HepG2 (cell line): ENCODE results near the gene DNAJA3.

Source experiments
- CTCF ChIP-seq: sonication (generic); formaldehyde crosslinking; IDR thresholded peaks from 2 replicates; pipeline ENCODE4 v1.5.0; 2020; ENCODE audit warnings: mild to moderate bottlenecking, missing genetic modification reagents, moderate library complexity
- SNRNP70 ChIP-seq: fragments of 200-400 bp; formaldehyde crosslinking; IDR thresholded peaks from 2 replicates; pipeline ENCODE4 v1.6.1; 2017; ENCODE audit warnings: mild to moderate bottlenecking, low read depth, low read length, moderate library complexity
- ZBTB49 ChIP-seq: sonication (generic); formaldehyde crosslinking; IDR thresholded peaks from 2 replicates; pipeline ENCODE4 v1.4.0; 2020; ENCODE audit warnings: missing genetic modification reagents, borderline replicate concordance
- ZNF160 ChIP-seq: sonication (generic); formaldehyde crosslinking; IDR thresholded peaks from 2 replicates; pipeline ENCODE4 v1.8.0; 2022; ENCODE audit warnings: mild to moderate bottlenecking, inconsistent platforms, missing genetic modification reagents
- ZNF710 ChIP-seq: sonication (generic); formaldehyde crosslinking; IDR thresholded peaks from 2 replicates; pipeline ENCODE4 v1.5.0; 2020; ENCODE audit warnings: mild to moderate bottlenecking, missing genetic modification reagents, borderline replicate concordance
- TF ChIP-seq, protein P1 (sequence below): sonication (generic); formaldehyde crosslinking; conservative IDR thresholded peaks from 2 replicates; pipeline ENCODE4 v1.4.0; 2020; ENCODE audit warnings: missing genetic modification reagents
- TF ChIP-seq, protein P2 (sequence below): sonication (generic); formaldehyde crosslinking; IDR thresholded peaks from 2 replicates; pipeline ENCODE4 v1.8.0; 2022; ENCODE audit warnings: mild to moderate bottlenecking, missing genetic modification reagents
- TF ChIP-seq, protein P3 (sequence below): IDR thresholded peaks from 2 replicates; pipeline ENCODE4 v1.6.1; 2016; ENCODE audit warnings: missing compliant biosample characterization, missing genetic modification reagents, borderline replicate concordance
- TF ChIP-seq, protein P4 (sequence below): sonication (generic); formaldehyde crosslinking; IDR thresholded peaks from 2 replicates; pipeline ENCODE4 v1.4.0; 2020; ENCODE audit warnings: mild to moderate bottlenecking, missing genetic modification reagents, borderline replicate concordance

DNA sequence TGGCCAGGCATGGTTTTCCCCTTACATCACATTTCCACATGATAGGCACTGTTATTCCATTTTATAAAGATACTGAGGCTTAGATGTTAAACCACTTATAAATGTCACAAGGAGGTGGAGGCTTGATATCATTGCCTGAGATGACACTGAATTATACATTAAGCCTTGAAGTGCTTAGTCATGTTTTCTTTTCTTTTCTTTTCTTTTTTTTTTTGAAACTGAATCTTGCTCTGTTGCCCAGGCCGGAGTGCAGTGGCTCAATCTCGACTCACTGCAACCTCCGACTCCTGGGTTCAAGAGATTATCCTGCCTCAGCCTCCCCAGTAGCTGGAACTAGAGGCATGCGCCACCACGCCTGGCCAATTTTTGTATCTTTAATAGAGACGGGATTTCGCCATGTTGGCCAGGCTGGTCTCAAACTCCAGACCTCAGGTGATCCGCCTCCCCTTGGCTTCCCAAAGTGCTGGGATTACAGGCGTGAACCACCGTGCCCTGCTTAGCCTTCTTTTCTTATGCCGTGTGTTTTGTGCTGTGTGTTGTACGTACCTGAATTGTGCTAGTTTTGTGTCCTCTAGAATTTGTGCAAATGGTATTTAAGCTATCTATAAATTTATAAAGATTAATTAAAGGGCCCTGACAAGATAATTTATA, 1.2 kb downstream of the DNAJA3 start:
- TF ChIP-seq ZBTB49 (CRISPR knock-in tag), result no peak
- TF ChIP-seq CTCF (CRISPR knock-in tag), result no peak
- TF ChIP-seq, protein P1, sequence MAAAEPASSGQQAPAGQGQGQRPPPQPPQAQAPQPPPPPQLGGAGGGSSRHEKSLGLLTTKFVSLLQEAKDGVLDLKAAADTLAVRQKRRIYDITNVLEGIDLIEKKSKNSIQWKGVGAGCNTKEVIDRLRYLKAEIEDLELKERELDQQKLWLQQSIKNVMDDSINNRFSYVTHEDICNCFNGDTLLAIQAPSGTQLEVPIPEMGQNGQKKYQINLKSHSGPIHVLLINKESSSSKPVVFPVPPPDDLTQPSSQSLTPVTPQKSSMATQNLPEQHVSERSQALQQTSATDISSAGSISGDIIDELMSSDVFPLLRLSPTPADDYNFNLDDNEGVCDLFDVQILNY (CRISPR knock-in tag), result no peak
- TF ChIP-seq ZNF160 (CRISPR knock-in tag), result no peak
- TF ChIP-seq, protein P2, sequence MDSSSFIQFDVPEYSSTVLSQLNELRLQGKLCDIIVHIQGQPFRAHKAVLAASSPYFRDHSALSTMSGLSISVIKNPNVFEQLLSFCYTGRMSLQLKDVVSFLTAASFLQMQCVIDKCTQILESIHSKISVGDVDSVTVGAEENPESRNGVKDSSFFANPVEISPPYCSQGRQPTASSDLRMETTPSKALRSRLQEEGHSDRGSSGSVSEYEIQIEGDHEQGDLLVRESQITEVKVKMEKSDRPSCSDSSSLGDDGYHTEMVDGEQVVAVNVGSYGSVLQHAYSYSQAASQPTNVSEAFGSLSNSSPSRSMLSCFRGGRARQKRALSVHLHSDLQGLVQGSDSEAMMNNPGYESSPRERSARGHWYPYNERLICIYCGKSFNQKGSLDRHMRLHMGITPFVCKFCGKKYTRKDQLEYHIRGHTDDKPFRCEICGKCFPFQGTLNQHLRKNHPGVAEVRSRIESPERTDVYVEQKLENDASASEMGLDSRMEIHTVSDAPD (CRISPR knock-in tag), result no peak
- no peak for TF ChIP-seq SNRNP70
- TF ChIP-seq, protein P3, sequence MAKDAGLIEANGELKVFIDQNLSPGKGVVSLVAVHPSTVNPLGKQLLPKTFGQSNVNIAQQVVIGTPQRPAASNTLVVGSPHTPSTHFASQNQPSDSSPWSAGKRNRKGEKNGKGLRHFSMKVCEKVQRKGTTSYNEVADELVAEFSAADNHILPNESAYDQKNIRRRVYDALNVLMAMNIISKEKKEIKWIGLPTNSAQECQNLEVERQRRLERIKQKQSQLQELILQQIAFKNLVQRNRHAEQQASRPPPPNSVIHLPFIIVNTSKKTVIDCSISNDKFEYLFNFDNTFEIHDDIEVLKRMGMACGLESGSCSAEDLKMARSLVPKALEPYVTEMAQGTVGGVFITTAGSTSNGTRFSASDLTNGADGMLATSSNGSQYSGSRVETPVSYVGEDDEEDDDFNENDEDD (CRISPR knock-in tag), result no peak
- no peak for TF ChIP-seq ZNF710
- TF ChIP-seq, protein P4, sequence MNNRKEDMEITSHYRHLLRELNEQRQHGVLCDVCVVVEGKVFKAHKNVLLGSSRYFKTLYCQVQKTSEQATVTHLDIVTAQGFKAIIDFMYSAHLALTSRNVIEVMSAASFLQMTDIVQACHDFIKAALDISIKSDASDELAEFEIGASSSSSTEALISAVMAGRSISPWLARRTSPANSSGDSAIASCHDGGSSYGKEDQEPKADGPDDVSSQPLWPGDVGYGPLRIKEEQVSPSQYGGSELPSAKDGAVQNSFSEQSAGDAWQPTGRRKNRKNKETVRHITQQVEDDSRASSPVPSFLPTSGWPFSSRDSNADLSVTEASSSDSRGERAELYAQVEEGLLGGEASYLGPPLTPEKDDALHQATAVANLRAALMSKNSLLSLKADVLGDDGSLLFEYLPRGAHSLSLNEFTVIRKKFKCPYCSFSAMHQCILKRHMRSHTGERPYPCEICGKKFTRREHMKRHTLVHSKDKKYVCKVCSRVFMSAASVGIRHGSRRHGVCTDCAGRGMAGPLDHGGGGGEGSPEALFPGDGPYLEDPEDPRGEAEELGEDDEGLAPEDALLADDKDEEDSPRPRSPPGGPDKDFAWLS (CRISPR knock-in tag), result no peak
